Measurements from ENCODE around the gene AKR1C3. TPM values are rescaled to one million over a fixed set of nuclear protein-coding genes. Genes with fewer than 3 reads are reported as not detected.

The AKR1C3 gene
- total and polyA plus RNA-seq, 8 donors = 8.7 to 36.1 (median 17.0) TPM

DNA sequence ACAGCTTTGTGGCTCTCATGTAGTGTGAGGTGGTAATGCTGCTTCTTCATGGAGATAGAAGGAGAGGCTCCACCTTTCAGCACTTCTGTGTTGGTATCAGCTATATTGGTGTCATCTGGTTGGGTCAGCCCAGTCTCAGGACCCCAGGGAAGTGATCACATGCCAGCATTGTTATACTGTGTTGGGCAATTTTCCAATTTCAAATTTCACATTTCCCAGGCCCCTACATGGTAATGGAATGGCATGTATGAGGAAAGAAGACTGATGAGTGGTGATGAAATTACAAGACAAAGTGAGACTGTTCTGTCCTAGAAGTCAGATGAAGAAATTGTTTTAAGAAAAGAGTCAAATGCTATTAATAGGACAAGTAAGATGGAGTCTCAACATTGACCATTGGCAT is 3.7 kb upstream of the AKR1C3 start:
- no peak overlapping the region for H3K27ac ChIP-seq
- no peak overlapping the region for H3K4me3 ChIP-seq
- intact Hi-C loops (cut with DNase I) = loop anchor here in 1 of 3 donors (10.0 kb wide), 1 partner anchor 246 kb away; no protein-coding TSS in a partner anchor
- H3K9me3 ChIP-seq = peaks cover 0 to 3% (median 0%) of the 10 kb centered on the region in 4 donors
- H3K36me3 ChIP-seq = no peaks in the 10 kb centered on the region
- H3K27me3 ChIP-seq = no peaks in the 10 kb centered on the region
- no peak for FAIRE-seq
- no peak for ATAC-seq
- no peak for DNase-seq
- no peak for TF ChIP-seq CTCF (IDR thresholded peaks at IDR 0.05)
- H3K4me1 ChIP-seq = peaks cover 4 to 19% (median 15%) of the 10 kb centered on the region in 3 donors

GRCh38 chr10:5091196-5091595 is 3.0 kb upstream of the AKR1C3 start:
- Histone ChIP-seq H3K4me1 (peaks cover 4 to 19% (median 15%) of the 10 kb centered on the region in 3 donors), H3K27ac (no peak overlapping the region), H3K27me3 (no peaks in the 10 kb centered on the region), H3K4me3 (no peak overlapping the region), H3K36me3 (no peaks in the 10 kb centered on the region), H3K9me3 (peaks cover 0 to 3% (median 0%) of the 10 kb centered on the region in 4 donors)
- DNase-seq (no peak), ATAC-seq (no peak), FAIRE-seq (no peak)
- 93 to 97% methylated on average over 3 of the region's 3 CpGs for WGBS, 2 donors
- intact Hi-C loops (cut with DNase I) = loop anchor here in 1 of 3 donors (10.0 kb wide), 1 partner anchor 246 kb away; no protein-coding TSS in a partner anchor
- no peak for TF ChIP-seq CTCF (IDR thresholded peaks at IDR 0.05)

DNA sequence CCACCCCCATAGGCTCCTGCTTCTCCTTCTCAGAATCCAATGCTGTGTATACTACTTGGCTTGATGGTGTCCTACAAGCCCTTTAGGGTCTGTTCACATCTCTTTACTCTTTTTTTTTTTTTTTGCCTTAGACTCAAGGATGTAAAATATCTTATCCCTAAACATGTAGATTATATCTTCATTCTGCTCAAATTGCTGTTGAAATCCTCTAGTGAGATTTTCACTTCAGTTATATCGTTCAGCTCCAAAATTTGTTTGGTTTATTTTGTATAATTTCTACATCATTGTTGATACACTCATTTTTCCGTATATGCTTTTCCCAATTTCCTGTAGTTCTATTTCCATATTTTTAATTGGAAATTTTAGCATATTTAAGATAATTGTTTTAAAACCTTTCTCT is 1.8 kb upstream of the AKR1C3 start:
- FAIRE-seq (no peak), DNase-seq (no peak), ATAC-seq (no peak)
- Histone ChIP-seq H3K27me3 (no peaks in the 10 kb centered on the region), H3K4me1 (peaks cover 4 to 19% (median 15%) of the 10 kb centered on the region in 3 donors), H3K4me3 (no peak overlapping the region), H3K9me3 (peaks cover 0 to 3% (median 0%) of the 10 kb centered on the region in 4 donors), H3K36me3 (no peaks in the 10 kb centered on the region), H3K27ac (no peak overlapping the region)
- TF ChIP-seq CTCF (IDR thresholded peaks at IDR 0.05) = no peak
- intact Hi-C loops (cut with DNase I) = loop anchor here in 1 of 3 donors (10.0 kb wide), 1 partner anchor 248 kb away; no protein-coding TSS in a partner anchor
- 73 to 95% methylated on average over 2 of the region's 2 CpGs for WGBS, 2 donors

GRCh38 chr10:5092848-5093790 is 1.1 kb upstream of the AKR1C3 start:
- 25 to 31% methylated on average over 6 of the region's 6 CpGs for WGBS, 2 donors
- Histone ChIP-seq H3K36me3 (no peaks in the 10 kb centered on the region), H3K9me3 (peaks cover 0 to 3% (median 0%) of the 10 kb centered on the region in 4 donors), H3K27ac (peak overlapping the region in 2 of 4 donors; percentile 62 to 82), H3K27me3 (no peaks in the 10 kb centered on the region), H3K4me3 (peak overlapping the region in 1 of 4 donors; percentile 3), H3K4me1 (peaks cover 4 to 19% (median 15%) of the 10 kb centered on the region in 3 donors)
- FAIRE-seq = no peak
- no peak for DNase-seq
- no peak for TF ChIP-seq CTCF (IDR thresholded peaks at IDR 0.05)
- ATAC-seq = peak; percentile 38 to 51 (median 50)
- intact Hi-C loops (cut with DNase I) = loop anchor here in 1 of 3 donors (10.0 kb wide), 1 partner anchor 248 kb away; no protein-coding TSS in a partner anchor
